Spleen (tissue), 11 donors: ENCODE data around the gene PHYKPL. TPM values are rescaled to one million over a fixed set of nuclear protein-coding genes. Genes with fewer than 3 reads are reported as not detected.

Source experiments
- DNase-seq: peaks from one replicate; pipeline ENCODE4 v3.0.0-alpha.2; 2020
- H3K27ac ChIP-seq, 8 donors: fragments of 200-600 bp; sonication (generic) in 7 of 8; 1 replicate in 4 of 8; 2 replicates in 4 of 8; pipeline versions ENCODE4 v1.5.0 to v1.8.0; 2016 to 2021; ENCODE audit warnings: inconsistent platforms in 4 of 8, mild to moderate bottlenecking in 4 of 8, moderate library complexity in 1 of 8
- H3K27me3 ChIP-seq, 7 donors: fragments of 200-600 bp; sonication (generic) in 6 of 7; replicated peaks in 1 of 7; 1 replicate in 4 of 7; 2 replicates in 3 of 7; pipeline versions ENCODE4 v1.5.0 to v1.8.0; 2016 to 2021; ENCODE audit warnings: inconsistent platforms in 3 of 7, mild to moderate bottlenecking in 1 of 7
- H3K36me3 ChIP-seq, 6 donors: fragments of 200-600 bp; sonication (generic) in 5 of 6; 1 replicate in 4 of 6; 2 replicates in 2 of 6; pipeline versions ENCODE4 v1.5.0 to v1.8.0; 2016 to 2021; ENCODE audit warnings: inconsistent platforms in 2 of 6
- H3K4me1 ChIP-seq, 6 donors: fragments of 200-600 bp; sonication (generic) in 5 of 6; 1 replicate in 3 of 6; 2 replicates in 3 of 6; pipeline versions ENCODE4 v1.5.0 to v1.8.0; 2016 to 2021; ENCODE audit warnings: inconsistent platforms in 3 of 6
- H3K4me3 ChIP-seq, 8 donors: fragments of 200-600 bp; sonication (generic) in 7 of 8; 1 replicate in 4 of 8; 2 replicates in 4 of 8; pipeline versions ENCODE4 v1.5.0 to v1.8.0; 2016 to 2021; ENCODE audit warnings: inconsistent platforms in 4 of 8, mild to moderate bottlenecking in 4 of 8, moderate library complexity in 2 of 8
- H3K9me3 ChIP-seq, 8 donors: fragments of 200-600 bp; sonication (generic) in 7 of 8; 1 replicate in 4 of 8; 2 replicates in 4 of 8; pipeline versions ENCODE4 v1.5.0 to v1.8.0; 2016 to 2021; ENCODE audit warnings: inconsistent platforms in 4 of 8
- CTCF ChIP-seq, 11 experiments: fragments of 200-600 bp in 7 of 11; fragments of 450-650 bp in 4 of 11; sonication (generic) in 4 of 11; IDR thresholded peaks in 8 of 11; conservative IDR thresholded peaks in 3 of 11; 1 replicate in 7 of 11; 2 replicates in 4 of 11; pipeline versions ENCODE4 v1.4.0 to v1.8.0; 2016 to 2021; ENCODE audit warnings: antibody characterized with exemption in 11 of 11, inconsistent platforms in 4 of 11, mild to moderate bottlenecking in 1 of 11
- POLR2A ChIP-seq, 3 donors: fragments of 450-650 bp; IDR thresholded peaks; one replicate each; pipeline ENCODE4 v1.5.1; 2017; ENCODE audit warnings: antibody characterized with exemption in 3 of 3, mild to moderate bottlenecking in 1 of 3
- POLR2AphosphoS5 ChIP-seq, 3 donors: sonication (generic); formaldehyde crosslinking; IDR thresholded peaks; one replicate each; pipeline ENCODE4 v1.5.1; 2017; ENCODE audit warnings: antibody characterized with exemption in 3 of 3
- WGBS, 5 donors: extraction: QIAGEN DNeasy Blood & Tissue Kit in 3 of 5; methylation state at CpG; one replicate each; pipeline versions ENCODE4 v1.1.5 to v1.1.7; 2013 to 2018; 5-methylcytosine and 5-hydroxymethylcytosine counted together
- intact Hi-C: fragments of 100-400 bp; cut with DNase I; formaldehyde crosslinking; loops from one replicate; pipeline ENCODE4 v1.15.0; 2023; ENCODE audit warnings: low total_unique reads
- polyA plus RNA-seq, 3 donors: library from polyadenylated mRNA; stranded (reverse); fragments of 200-250 nt; gene quantifications; one replicate each; pipeline ENCODE4 v1.2.1, GENCODE V29; 2013
- total RNA-seq, 7 donors: library from RNA; depleted of rRNA in 3 of 7; stranded (reverse); fragments of >200 nt in 3 of 7; fragmentation: NEBNext Ultra II Directional in 4 of 7; extraction: Animal tissue kit (Norgen Biotek cat#: 25700) in 4 of 7; gene quantifications; one replicate each; pipeline versions ENCODE4 v1.1.0 to v1.2.1, GENCODE V29; 2016 to 2021
- donor health status: healthy with polysubstance abuse.
- donor health status: DM: no; HTN: no; CAD: no; lungs with moderate emphysema.
- donor health status: DM: no; HTN: no; CAD: no.
- donor health status: Bipolar disorder and iron deficiency.
- donor health status: healthy.
- donor health status: DM: no; HTN: no; CAD: no.
- donor health status: DM: yes; HTN: yes; CAD: no.

PHYKPL gene
- total and polyA plus RNA-seq, 10 donors = 46.9 to 209 (median 105) TPM

GRCh38 chr5:178272591-178272990, 40.0 kb upstream of the PHYKPL start:
- Histone ChIP-seq H3K9me3 (peaks cover 0 to 8% (median 0%) of the 10 kb centered on the region in 8 donors), H3K4me3 (no peak overlapping the region), H3K27ac (no peak overlapping the region), H3K36me3 (no peaks in the 10 kb centered on the region), H3K27me3 (peaks cover 0 to 3% (median 0%) of the 10 kb centered on the region in 7 donors), H3K4me1 (no peaks in the 10 kb centered on the region)
- TF ChIP-seq CTCF (IDR thresholded peaks at IDR 0.05 in 8 of 11, conservative IDR thresholded peaks at IDR 0.05 in 3 of 11) (no peak), POLR2AphosphoS5 (IDR thresholded peaks at IDR 0.05) (no peak), POLR2A (IDR thresholded peaks at IDR 0.05) (no peak)
- DNase-seq = no peak
- intact Hi-C loops = loop anchor here (10.0 kb wide), 1 partner anchor 312 kb away; no protein-coding TSS in a partner anchor
- 87 to 98% (median 93%) methylated on average over 5 to 9 of the region's 9 CpGs for WGBS, 5 donors

- TF ChIP-seq CTCF (IDR thresholded peaks at IDR 0.05 in 8 of 11, conservative IDR thresholded peaks at IDR 0.05 in 3 of 11) (no peak), POLR2AphosphoS5 (IDR thresholded peaks at IDR 0.05) (no peak), POLR2A (IDR thresholded peaks at IDR 0.05) (no peak)
- intact Hi-C loops = loop anchor here (10.0 kb wide), 1 partner anchor 313 kb away; no protein-coding TSS in a partner anchor
- Histone ChIP-seq H3K4me1 (no peaks in the 10 kb centered on the region), H3K27me3 (peaks cover 0 to 3% (median 0%) of the 10 kb centered on the region in 7 donors), H3K36me3 (no peaks in the 10 kb centered on the region), H3K4me3 (no peak overlapping the region), H3K9me3 (peaks cover 0 to 8% (median 0%) of the 10 kb centered on the region in 8 donors), H3K27ac (no peak overlapping the region)
- DNase-seq = no peak
- WGBS, 5 donors = 84 to 87% (median 86%) methylated on average over 20 to 24 of the region's 24 CpGs
Observed at GRCh38 chr5:178271726-178272479, 39.3 kb upstream of the PHYKPL start.

- no peak overlapping the region for H3K27ac ChIP-seq
- WGBS, 5 donors = 88 to 95% (median 94%) methylated on average over 4 of the region's 4 CpGs
- DNase-seq = no peak
- intact Hi-C loops = loop anchor here (10.0 kb wide), 1 partner anchor 314 kb away; no protein-coding TSS in a partner anchor
- no peak overlapping the region for H3K4me3 ChIP-seq
- H3K9me3 ChIP-seq = peaks cover 0 to 8% (median 0%) of the 10 kb centered on the region in 8 donors
- H3K36me3 ChIP-seq = no peaks in the 10 kb centered on the region
- no peak for TF ChIP-seq POLR2A (IDR thresholded peaks at IDR 0.05)
- no peak for TF ChIP-seq CTCF (IDR thresholded peaks at IDR 0.05 in 8 of 11, conservative IDR thresholded peaks at IDR 0.05 in 3 of 11)
- no peak for TF ChIP-seq POLR2AphosphoS5 (IDR thresholded peaks at IDR 0.05)
- H3K27me3 ChIP-seq = peaks cover 0 to 3% (median 0%) of the 10 kb centered on the region in 7 donors
- no peaks in the 10 kb centered on the region for H3K4me1 ChIP-seq
Observed at GRCh38 chr5:178271231-178271630, 38.6 kb upstream of the PHYKPL start.

GRCh38 chr5:178269499-178269898, 36.9 kb upstream of the PHYKPL start:
- 88 to 100% (median 92%) methylated on average over 1 of the region's 1 CpG for WGBS, 5 donors
- Histone ChIP-seq H3K27ac (no peak overlapping the region), H3K36me3 (no peaks in the 10 kb centered on the region), H3K27me3 (peaks cover 0 to 3% (median 0%) of the 10 kb centered on the region in 7 donors), H3K4me3 (no peak overlapping the region), H3K9me3 (no peaks in the 10 kb centered on the region), H3K4me1 (no peaks in the 10 kb centered on the region)
- TF ChIP-seq CTCF (IDR thresholded peaks at IDR 0.05 in 8 of 11, conservative IDR thresholded peaks at IDR 0.05 in 3 of 11) = no peak
- TF ChIP-seq POLR2A (IDR thresholded peaks at IDR 0.05) = no peak
- no peak for TF ChIP-seq POLR2AphosphoS5 (IDR thresholded peaks at IDR 0.05)
- no peak for DNase-seq
- intact Hi-C loops = no loop called here
